Measurements from ENCODE around the gene DUSP2. TPM values are rescaled to one million over a fixed set of nuclear protein-coding genes. Genes with fewer than 3 reads are reported as not detected.

The DUSP2 gene
- total and polyA plus RNA-seq, 2 experiments from 2014 or later: 6.6 to 13.0 TPM

- no peak overlapping the region for H3K4me2 ChIP-seq
- TF ChIP-seq CREB1 (CRISPR knock-in tag; IDR thresholded peaks at IDR 0.05; ENCODE audit: low read depth) (no peak), POLR2AphosphoS5 (IDR thresholded peaks at IDR 0.05; ENCODE audit: low read depth) (no peak), EZH2 (IDR thresholded peaks at IDR 0.05; ENCODE audit: low read depth, unreplicated experiment) (no peak), EZH2phosphoT487 (IDR thresholded peaks at IDR 0.05; ENCODE audit: unreplicated experiment) (no peak), ZNF462 (CRISPR knock-in tag; IDR thresholded peaks at IDR 0.05) (no peak), REST (IDR thresholded peaks at IDR 0.05; ENCODE audit: unreplicated experiment) (no peak), ETS1 (IDR thresholded peaks at IDR 0.05) (no peak), CTCF (conservative IDR thresholded peaks at IDR 0.05; ENCODE audit: low read depth in 2 of 2) (no peak), NANOG (IDR thresholded peaks at IDR 0.05; ENCODE audit: borderline replicate concordance) (no peak), ZNF114 (CRISPR knock-in tag; IDR thresholded peaks at IDR 0.05) (no peak), JUNB (IDR thresholded peaks at IDR 0.05; ENCODE audit: unreplicated experiment) (no peak), ZNF331 (CRISPR knock-in tag; IDR thresholded peaks at IDR 0.05; ENCODE audit: low read depth) (no peak)
- no peak overlapping the region for H3K27ac ChIP-seq (ENCODE audit: low read depth)
- no peak overlapping the region for H3K4me3 ChIP-seq
- ATAC-seq (no peak), DNase-seq (ENCODE audit: low spot score) (no peak)
- no peak overlapping the region for H3K27ac Mint-ChIP-seq
- peaks cover 11% of the 10 kb centered on the region; the same call in 2 of the 3 replicates for H3K4me1 Mint-ChIP-seq
- no peaks in the 10 kb centered on the region; the same call in 2 of the 3 replicates for H3K36me3 Mint-ChIP-seq (ENCODE audit: low read depth)
- H3K36me3 ChIP-seq (ENCODE audit: insufficient read depth): no peaks in the 10 kb centered on the region
- H3K27me3 Mint-ChIP-seq (ENCODE audit: insufficient read depth, low read depth, poor library complexity): peaks cover 22% of the 10 kb centered on the region
- no peaks in the 10 kb centered on the region for H3K9me3 Mint-ChIP-seq
- no peaks in the 10 kb centered on the region for H3K4me1 ChIP-seq (ENCODE audit: insufficient read depth)
- H3K27me3 ChIP-seq (ENCODE audit: insufficient read depth): no peaks in the 10 kb centered on the region; the same call in 1 of the 2 replicates
- no peak overlapping the region for H3K4me3 Mint-ChIP-seq
- H3K79me2 ChIP-seq (replicated peaks; ENCODE audit: insufficient read depth): no peaks in the 10 kb centered on the region
- no peaks in the 10 kb centered on the region for H3K9me2 ChIP-seq (ENCODE audit: insufficient read depth)
- no peaks in the 10 kb centered on the region for H3F3A ChIP-seq (replicated peaks; ENCODE audit: low read depth)
- no peak overlapping the region for H2AFZ ChIP-seq
- no peaks in the 10 kb centered on the region for H4K20me1 ChIP-seq (replicated peaks; ENCODE audit: insufficient read depth)
Measured at GRCh38 chr2:96123290-96123689, 21.9 kb downstream of the DUSP2 start.

All from GM23338 (cell line).